GM19463 (cell line): ENCODE data around the gene ELOVL5.

Experiments
- ATAC-seq: cut with Tn5 transposase; IDR thresholded peaks from one replicate; pipeline ENCODE4 v1.9.1; 2021; ENCODE audit warnings: mild to moderate bottlenecking, moderate library complexity; ENCODE audit not compliant: unreplicated experiment

ELOVL5 gene

GRCh38 chr6:53246924-53247323 lies 101.8 kb downstream of the ELOVL5 start:
- no peak for ATAC-seq

- peak; percentile 85 for ATAC-seq
Measured at GRCh38 chr6:53244958-53245357, 103.8 kb downstream of the ELOVL5 start.

GRCh38 chr6:53244399-53244931 lies 104.3 kb downstream of the ELOVL5 start:
- no peak for ATAC-seq

- no peak for ATAC-seq
Measured at GRCh38 chr6:53241938-53242337, 106.8 kb downstream of the ELOVL5 start.

GRCh38 chr6:53240761-53241160 lies 108.0 kb downstream of the ELOVL5 start:
- no peak for ATAC-seq

GRCh38 chr6:53240139-53240538 lies 108.6 kb downstream of the ELOVL5 start:
- no peak for ATAC-seq

DNA sequence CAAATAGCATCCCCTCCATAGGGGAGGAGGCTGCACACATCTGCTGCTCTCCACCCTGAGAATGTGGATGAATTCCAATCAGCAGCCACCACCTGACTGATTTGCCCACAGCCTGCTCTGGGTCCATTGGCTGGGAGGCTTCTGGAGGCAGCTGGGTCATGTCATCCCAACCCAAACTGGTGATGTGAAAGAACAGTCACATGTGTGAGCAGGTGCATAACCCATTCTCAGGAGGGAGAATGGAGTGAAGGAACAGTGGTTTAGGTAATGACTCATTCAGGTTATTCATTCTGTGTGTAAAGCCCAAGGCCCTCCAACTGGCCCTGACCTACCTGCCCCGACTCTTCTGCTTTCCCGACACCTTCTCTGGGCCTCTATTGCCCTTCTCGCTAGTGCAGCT lies 109.2 kb downstream of the ELOVL5 start:
- ATAC-seq, result peak; percentile 74

GRCh38 chr6:53238311-53238710 lies 110.4 kb downstream of the ELOVL5 start:
- no peak for ATAC-seq

DNA sequence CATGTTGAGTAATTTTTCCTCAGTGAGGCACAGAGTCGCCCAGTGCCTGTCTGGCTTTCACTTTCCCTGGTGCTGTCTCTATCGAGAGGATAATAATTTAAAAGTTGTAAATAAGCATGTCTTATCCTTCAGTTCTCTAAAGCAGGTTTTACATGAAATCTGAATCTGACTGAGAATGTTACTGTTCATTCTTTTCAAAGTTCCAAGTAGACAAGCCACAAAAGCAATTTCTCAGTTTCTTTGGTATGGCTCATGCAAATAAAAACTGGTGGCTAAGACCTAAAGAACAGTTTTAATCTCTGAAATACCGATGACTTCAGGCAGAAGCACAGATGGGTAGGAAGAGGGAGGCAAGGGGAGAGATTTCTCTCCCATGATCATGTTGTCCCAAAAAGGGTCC lies 112.5 kb downstream of the ELOVL5 start:
- no peak for ATAC-seq

- ATAC-seq, result no peak
Measured at GRCh38 chr6:53235508-53235907, 113.2 kb downstream of the ELOVL5 start.

DNA sequence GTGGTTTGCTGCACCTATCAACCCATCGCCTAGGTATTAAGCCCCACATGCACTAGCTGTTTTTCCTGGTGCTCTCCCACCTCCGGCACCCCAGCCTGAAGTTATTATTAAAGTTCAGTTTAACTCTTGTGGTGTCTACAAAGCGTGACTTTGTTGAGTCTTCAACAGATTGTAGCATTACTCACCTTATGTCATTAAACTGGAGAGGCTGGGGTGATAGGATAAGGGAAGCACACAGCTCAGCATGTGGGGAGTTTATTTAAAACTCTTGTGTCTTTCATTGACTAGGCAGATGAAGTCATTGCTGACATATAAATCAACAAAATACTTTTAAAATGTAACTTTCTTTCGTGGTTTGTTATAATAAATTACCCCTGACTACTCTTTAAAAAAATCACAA lies 115.4 kb downstream of the ELOVL5 start:
- no peak for ATAC-seq

DNA sequence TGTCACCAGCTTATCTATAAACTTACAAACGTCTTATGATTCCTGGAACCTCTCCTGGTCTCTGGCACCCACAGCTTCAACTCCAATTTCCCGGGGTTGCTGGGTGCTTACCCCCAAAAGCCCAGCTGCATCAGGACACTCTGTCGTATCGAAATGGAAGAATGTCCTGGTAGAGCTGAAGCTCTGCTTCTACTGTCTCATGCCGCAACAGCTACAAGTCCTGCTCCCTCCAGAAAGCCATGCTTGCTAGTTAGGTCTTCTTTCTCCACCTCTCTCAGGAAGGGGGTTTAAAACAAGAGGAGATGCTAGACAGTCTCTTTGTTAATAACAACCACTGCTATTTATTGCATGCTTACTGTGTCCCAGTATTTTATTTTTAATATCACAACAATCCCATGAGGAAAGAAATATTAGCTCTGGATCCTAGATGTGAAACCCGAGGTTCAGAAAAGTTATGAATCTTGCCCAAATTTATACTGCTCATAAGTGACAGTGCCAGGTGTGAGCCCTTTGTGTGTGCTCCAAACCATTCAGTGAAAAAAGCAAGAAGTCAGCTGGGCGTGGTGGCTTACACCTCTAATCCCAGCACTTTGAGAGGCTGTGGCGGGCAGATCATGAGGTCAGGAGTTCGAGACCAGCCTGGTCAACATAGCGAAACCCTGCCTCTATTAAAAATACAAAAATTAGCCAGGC lies 117.8 kb downstream of the ELOVL5 start:
- ATAC-seq, result no peak

GRCh38 chr6:53227847-53228246 lies 120.9 kb downstream of the ELOVL5 start:
- no peak for ATAC-seq

DNA sequence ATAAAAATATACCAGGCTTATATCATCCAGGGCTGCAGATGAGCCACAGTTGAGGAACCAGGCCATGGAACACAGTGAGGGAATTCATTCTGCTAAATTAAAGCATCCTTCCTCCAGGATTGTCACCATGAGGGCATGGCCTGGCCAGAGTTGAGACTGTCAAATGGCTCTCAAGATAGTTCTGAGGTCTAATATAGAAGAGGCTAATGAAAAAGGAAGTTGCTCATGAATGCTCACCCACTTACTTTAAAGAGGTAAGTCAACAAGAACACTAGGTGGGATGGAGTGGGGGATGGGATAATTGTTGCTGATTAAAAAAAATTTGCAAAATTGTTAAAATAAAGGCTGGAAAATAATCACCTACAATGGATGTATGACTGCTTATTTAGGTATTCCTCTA lies 128.1 kb downstream of the ELOVL5 start:
- ATAC-seq, result no peak
